H1 (cell line): ENCODE results near the gene KCNJ3. TPM values are rescaled to one million over a fixed set of nuclear protein-coding genes. Genes with fewer than 3 reads are reported as not detected.

Experiments
- CTCF ChIA-PET: fragments of 300-600 bp; sonication (Branson Sonifier 250); formaldehyde crosslinking; loops from one replicate; lab custom pipeline; 2021; ENCODE audit not compliant: partially characterized antibody; lab: Charles Lee
- POLR2A ChIA-PET: fragments of 300-600 bp; sonication (Branson Sonifier 250); formaldehyde crosslinking; loops from one replicate; lab custom pipeline; 2021; ENCODE audit warnings: inconsistent platforms; ENCODE audit not compliant: partially characterized antibody; lab: Charles Lee
- DNase-seq, 2 experiments: peaks; one replicate each; pipeline versions ENCODE4 v3.0.0 to v3.0.0-alpha.2; 2010 to 2022; ENCODE audit warnings: low spot score in 2 of 2, low read depth in 1 of 2, mixed read lengths in 1 of 2
- FAIRE-seq: peaks from 2 replicates; lab custom pipeline; 2011; peaks lifted over from hg19 to GRCh38; lab: Jason Lieb, UNC
- H2AFZ ChIP-seq: 2 replicates; pipeline ENCODE4 v1.8.1; 2012; ENCODE audit warnings: low read length, inconsistent platforms
- H2AK5ac ChIP-seq: 2 replicates; pipeline ENCODE4 v1.6.1; 2013; ENCODE audit warnings: low read depth, low read length
- H2BK120ac ChIP-seq: replicated peaks from 2 replicates; pipeline ENCODE3; 2013; ENCODE audit warnings: low read depth, low read length, inconsistent platforms
- H2BK12ac ChIP-seq: 2 replicates; pipeline ENCODE4 v1.6.1; 2013; ENCODE audit warnings: low read depth, low read length
- H2BK15ac ChIP-seq: 2 replicates; pipeline ENCODE4 v1.6.1; 2013; ENCODE audit warnings: low read length
- H2BK20ac ChIP-seq: 2 replicates; pipeline ENCODE4 v1.6.1; 2013; ENCODE audit warnings: low read length
- H2BK5ac ChIP-seq: 2 replicates; pipeline ENCODE4 v1.6.1; 2013; ENCODE audit warnings: low read depth, low read length
- H3K14ac ChIP-seq: 2 replicates; pipeline ENCODE4 v1.6.1; 2013; ENCODE audit warnings: inconsistent platforms; ENCODE audit not compliant: insufficient read length
- H3K18ac ChIP-seq: 2 replicates; pipeline ENCODE4 v1.6.1; 2013; ENCODE audit warnings: low read length; ENCODE audit errors: extremely low read depth
- H3K23ac ChIP-seq: 2 replicates; pipeline ENCODE4 v1.6.1; 2013; ENCODE audit warnings: inconsistent platforms; ENCODE audit not compliant: insufficient read length
- H3K23me2 ChIP-seq: 2 replicates; pipeline ENCODE4 v1.6.1; 2013; ENCODE audit warnings: low read depth, low read length
- H3K27ac ChIP-seq: 2 replicates; pipeline ENCODE4 v1.6.1; 2011; ENCODE audit warnings: low read depth, low read length, inconsistent platforms
- H3K27me3 ChIP-seq, 4 experiments: replicated peaks in 1 of 4; 1 replicate in 1 of 4; 2 replicates in 3 of 4; pipeline versions ENCODE4 v1.6.1 to v1.8.1; 2011 to 2013; ENCODE audit warnings: low read length in 3 of 4, mild to moderate bottlenecking in 3 of 4, inconsistent platforms in 2 of 4, mixed read lengths in 2 of 4, moderate library complexity in 1 of 4; ENCODE audit not compliant: control insufficient read depth in 3 of 4, insufficient read depth in 3 of 4; ENCODE audit errors: extremely low read depth in 1 of 4
- H3K36me3 ChIP-seq, 4 experiments: 2 replicates each; pipeline versions ENCODE4 v1.6.1 to v1.8.1; 2011 to 2013; ENCODE audit warnings: mild to moderate bottlenecking in 4 of 4, low read length in 3 of 4, moderate library complexity in 2 of 4, control low read depth in 1 of 4, inconsistent platforms in 1 of 4; ENCODE audit not compliant: insufficient read depth in 4 of 4, control insufficient read depth in 2 of 4
- H3K4ac ChIP-seq: replicated peaks from 2 replicates; pipeline ENCODE3; 2013; ENCODE audit warnings: low read length, low read depth, mixed read lengths, inconsistent platforms; ENCODE audit not compliant: insufficient read length
- H3K4me1 ChIP-seq, 4 experiments: replicated peaks in 1 of 4; 1 replicate in 1 of 4; 2 replicates in 3 of 4; pipeline versions ENCODE4 v1.6.1 to v1.8.1; 2011 to 2013; ENCODE audit warnings: low read length in 3 of 4, inconsistent platforms in 2 of 4, mixed read lengths in 1 of 4; ENCODE audit not compliant: insufficient read depth in 4 of 4, control insufficient read depth in 3 of 4
- H3K4me2 ChIP-seq, 2 experiments: 2 replicates each; pipeline versions ENCODE4 v1.6.1 to v1.8.1; 2011 to 2013; ENCODE audit warnings: low read depth in 2 of 2, low read length in 2 of 2, control low read depth in 1 of 2, inconsistent platforms in 1 of 2, mild to moderate bottlenecking in 1 of 2; ENCODE audit not compliant: insufficient read depth in 1 of 2
- H3K4me3 ChIP-seq, 4 experiments: fragments of 200-600, 300-600 bp in 1 of 4; sonication (generic), shearing (Covaris generic), sonication (Bioruptor Twin) in 1 of 4; 2 replicates each; pipeline versions ENCODE4 v1.5.1 to v1.8.1; 2011 to 2016; ENCODE audit warnings: low read length in 4 of 4, low read depth in 3 of 4, control low read depth in 2 of 4, inconsistent platforms in 2 of 4, mild to moderate bottlenecking in 2 of 4, mixed read lengths in 1 of 4, moderate library complexity in 1 of 4; ENCODE audit not compliant: insufficient read depth in 2 of 4; ENCODE audit errors: extremely low read depth in 1 of 4
- H3K56ac ChIP-seq: replicated peaks from 2 replicates; pipeline ENCODE3; 2013; ENCODE audit warnings: low read depth, mild to moderate bottlenecking, mixed read lengths, low read length, inconsistent platforms; ENCODE audit not compliant: insufficient read length
- H3K79me1 ChIP-seq: 2 replicates; pipeline ENCODE4 v1.6.1; 2013; ENCODE audit warnings: low read depth, low read length, control low read depth
- H3K79me2 ChIP-seq, 2 experiments: 2 replicates each; pipeline versions ENCODE4 v1.6.1 to v1.8.1; 2012 to 2013; ENCODE audit warnings: low read length in 2 of 2, mild to moderate bottlenecking in 2 of 2, inconsistent platforms in 1 of 2; ENCODE audit not compliant: insufficient read depth in 2 of 2, control insufficient read depth in 1 of 2
- H3K9ac ChIP-seq, 4 experiments: replicated peaks in 1 of 4; 1 replicate in 1 of 4; 2 replicates in 3 of 4; pipeline versions ENCODE4 v1.6.1 to v1.8.1; 2011 to 2013; ENCODE audit warnings: low read depth in 3 of 4, low read length in 3 of 4, control low read depth in 2 of 4, mild to moderate bottlenecking in 2 of 4, moderate library complexity in 2 of 4, inconsistent platforms in 1 of 4; ENCODE audit errors: extremely low read depth in 1 of 4
- H3K9me3 ChIP-seq, 2 experiments: 2 replicates each; pipeline versions ENCODE4 v1.6.1 to v1.8.1; 2012 to 2013; ENCODE audit warnings: mild to moderate bottlenecking in 2 of 2, moderate library complexity in 2 of 2, control low read depth in 1 of 2, inconsistent platforms in 1 of 2, low read depth in 1 of 2, low read length in 1 of 2, mixed read lengths in 1 of 2; ENCODE audit not compliant: insufficient read depth in 2 of 2
- H4K20me1 ChIP-seq, 2 experiments: replicated peaks in 1 of 2; 2 replicates each; pipeline versions ENCODE3 to v1.8.1; 2011 to 2013; ENCODE audit warnings: inconsistent platforms in 2 of 2, low read length in 2 of 2, mild to moderate bottlenecking in 1 of 2; ENCODE audit not compliant: insufficient read depth in 2 of 2, control insufficient read depth in 1 of 2
- H4K5ac ChIP-seq: 2 replicates; pipeline ENCODE4 v1.6.1; 2013; ENCODE audit warnings: low read length, low read depth, mixed read lengths, inconsistent platforms; ENCODE audit not compliant: insufficient read length
- H4K8ac ChIP-seq: 2 replicates; pipeline ENCODE4 v1.8.0; 2013; ENCODE audit warnings: mild to moderate bottlenecking, moderate library complexity, low read length, inconsistent platforms; ENCODE audit not compliant: insufficient read depth; ENCODE audit errors: extremely low read depth
- H4K91ac ChIP-seq: replicated peaks from 2 replicates; pipeline ENCODE3; 2013; ENCODE audit warnings: low read length, mixed read lengths, inconsistent platforms; ENCODE audit not compliant: insufficient read length
- ASH2L ChIP-seq: fragments of 200-600, 300-600 bp; sonication (generic); IDR thresholded peaks from one replicate; pipeline ENCODE4 v1.7.1; 2017; ENCODE audit warnings: low read length
- BACH1 ChIP-seq: IDR thresholded peaks from 2 replicates; pipeline ENCODE4 v1.6.1; 2012; ENCODE audit warnings: low read length, improper control_type of control experiment
- BRCA1 ChIP-seq: IDR thresholded peaks from 2 replicates; pipeline ENCODE4 v1.6.1; 2012; ENCODE audit warnings: low read depth, low read length, improper control_type of control experiment
- CBX8 ChIP-seq: fragments of 300-800, 300-1000 bp; sonication (generic); IDR thresholded peaks from 2 replicates; pipeline ENCODE4 v1.7.1; 2016; ENCODE audit warnings: low read depth, low read length, borderline replicate concordance
- RBBP5 ChIP-seq: IDR thresholded peaks from 2 replicates; pipeline ENCODE4 v1.7.1; 2012; ENCODE audit warnings: low read depth, mild to moderate bottlenecking, inconsistent platforms, low read length, moderate library complexity, borderline replicate concordance
- RFX5 ChIP-seq: IDR thresholded peaks from 2 replicates; pipeline ENCODE4 v1.6.1; 2011; ENCODE audit warnings: low read depth, low read length, improper control_type of control experiment, borderline replicate concordance
- SIX5 ChIP-seq: IDR thresholded peaks from 2 replicates; pipeline ENCODE4 v1.6.1; 2011; ENCODE audit warnings: mild to moderate bottlenecking, low read depth, low read length
- TBP ChIP-seq: IDR thresholded peaks from 2 replicates; pipeline ENCODE4 v1.6.1; 2011; ENCODE audit warnings: low read depth, low read length, improper control_type of control experiment
- WGBS, 2 experiments: shearing (Covaris generic) in 1 of 2; methylation state at CpG; one replicate each; pipeline versions ENCODE4 v1.1.6 to v1.1.7; 2013 to 2015; ENCODE audit warnings: low lambda C conversion rate in 2 of 2, mixed read lengths in 2 of 2, inconsistent platforms in 1 of 2, low coverage in 1 of 2, missing lambda C conversion rate in 1 of 2; ENCODE audit not compliant: insufficient replicate concordance in 2 of 2, insufficient coverage in 1 of 2, insufficient read length in 1 of 2; ENCODE audit errors: extremely low coverage in 1 of 2, missing lambda C conversion rate in 1 of 2; 5-methylcytosine and 5-hydroxymethylcytosine counted together
- polyA plus RNA-seq, 7 experiments: library from polyadenylated mRNA; depleted of rRNA in 3 of 7; stranded (reverse) in 5 of 7; unstranded in 2 of 7; fragments of >200 nt in 5 of 7; fragments of 200-250 nt in 2 of 7; gene quantifications; 1 replicate in 5 of 7; 2 replicates in 1 of 7; 4 replicates in 1 of 7; pipeline versions ENCODE4 v1.2.1 to v1.2.3, GENCODE V29; 2011 to 2013; ENCODE audit warnings: missing spikeins in 2 of 7, mixed read lengths in 2 of 7
- total RNA-seq: library from RNA; stranded (reverse); fragmentation: NEBNext Ultra II Directional; extraction: Animal tissue kit (Norgen Biotek cat#: 25700); gene quantifications from 2 replicates; pipeline ENCODE4 v1.2.1, GENCODE V29; 2021

KCNJ3 gene
- total and polyA plus RNA-seq, 2 of the 8 experiments (the other 6 are each of a cell fraction or from before 2014, with no cell fraction given) = 0.11 to 0.50 TPM

DNA sequence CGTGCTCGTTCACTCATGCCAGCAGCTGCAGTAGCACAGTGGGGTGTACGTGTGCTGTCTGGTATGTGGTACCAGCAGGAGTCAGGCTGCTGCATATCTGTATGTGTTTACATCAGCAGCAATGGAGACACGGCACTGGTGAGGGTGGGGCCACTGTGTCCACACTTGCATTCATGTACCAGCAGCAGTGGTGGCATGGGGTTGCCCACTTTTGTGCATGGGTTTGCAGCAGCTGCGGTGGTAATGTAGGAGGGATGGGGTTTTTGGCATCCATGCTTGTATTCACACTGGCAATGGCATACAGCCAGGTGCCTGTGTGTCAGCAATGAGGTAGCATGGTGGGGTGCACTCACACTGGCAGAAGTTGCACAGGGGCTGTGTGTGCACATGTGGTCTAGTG is 187.8 kb downstream of the KCNJ3 start:
- CTCF ChIA-PET = interaction anchor here (0.9 kb wide), 1 partner anchor 60 kb away, joined by 3 read pairs; no protein-coding TSS in a partner anchor
- Histone ChIP-seq H3K56ac (no peak overlapping the region), H3K18ac (no peak overlapping the region), H3K27ac (no peak overlapping the region), H4K91ac (peak overlapping the region; percentile 54), H3K23me2 (no peaks in the 10 kb centered on the region), H3K9me3 (no peaks in the 10 kb centered on the region), H2BK5ac (no peak overlapping the region), H4K8ac (no peak overlapping the region), H4K20me1 (peaks cover 0 to 2% of the 10 kb centered on the region in 2 experiments), H2BK15ac (no peak overlapping the region), H3K27me3 (no peaks in the 10 kb centered on the region), H3K4ac (no peak overlapping the region), H3K23ac (no peak overlapping the region), H3K36me3 (no peaks in the 10 kb centered on the region), H3K4me2 (no peak overlapping the region), H2AFZ (no peak overlapping the region), H3K4me3 (no peak overlapping the region), H2BK12ac (no peak overlapping the region), H3K79me2 (no peaks in the 10 kb centered on the region), H2BK120ac (no peak overlapping the region), H3K9ac (no peak overlapping the region), H3K14ac (no peak overlapping the region), H2AK5ac (no peak overlapping the region), H2BK20ac (no peak overlapping the region), H3K4me1 (no peaks in the 10 kb centered on the region), H4K5ac (no peak overlapping the region), H3K79me1 (no peaks in the 10 kb centered on the region)
- POLR2A ChIA-PET = no interaction called here
- no peak for TF ChIP-seq BRCA1
- no peak for TF ChIP-seq CBX8
- TF ChIP-seq SIX5 = no peak
- no peak for TF ChIP-seq BACH1
- no peak for TF ChIP-seq RFX5
- no peak for TF ChIP-seq TBP
- TF ChIP-seq RBBP5 = no peak
- no peak for TF ChIP-seq ASH2L
- 95% methylated on average over 5 of the region's 5 CpGs; no CpG with 5 or more reads in 1 of the 2 experiments for WGBS, 2 experiments
- DNase-seq (no peak), FAIRE-seq (no peak)
